ENCODE results near the gene ANGPTL7.
"Not testable (repeated sequence)": the region's sequence is repeated elsewhere in the genome, so short reads cannot be mapped to it uniquely, and the experiment has no call there.

ANGPTL7 gene

GRCh38 chr1:11170102-11170501, 19.1 kb upstream of the ANGPTL7 start:
- DNase-seq, result no peak

GRCh38 chr1:11174261-11174942, 14.8 kb upstream of the ANGPTL7 start:
- no peak for DNase-seq

DNA sequence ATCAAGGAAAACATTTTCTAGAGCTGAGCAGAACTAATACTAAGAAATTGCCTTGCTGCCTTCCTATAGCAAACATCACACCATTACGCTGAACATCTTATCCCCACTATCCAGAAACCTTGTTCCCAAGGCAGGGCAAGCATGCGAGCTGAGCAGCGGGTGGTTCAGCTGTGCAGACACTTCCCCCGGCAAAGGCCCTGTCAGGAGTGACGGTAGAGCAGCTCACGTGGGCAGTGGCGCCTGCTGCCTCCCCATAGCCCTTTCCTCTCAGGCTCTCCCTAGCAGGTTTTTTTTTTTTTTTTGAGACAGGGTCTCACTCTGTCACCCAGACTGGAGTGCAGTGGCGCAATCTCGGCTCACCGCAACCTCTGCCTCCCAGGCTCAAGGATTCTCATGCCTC, 13.7 kb upstream of the ANGPTL7 start:
- no peak for DNase-seq

DNA sequence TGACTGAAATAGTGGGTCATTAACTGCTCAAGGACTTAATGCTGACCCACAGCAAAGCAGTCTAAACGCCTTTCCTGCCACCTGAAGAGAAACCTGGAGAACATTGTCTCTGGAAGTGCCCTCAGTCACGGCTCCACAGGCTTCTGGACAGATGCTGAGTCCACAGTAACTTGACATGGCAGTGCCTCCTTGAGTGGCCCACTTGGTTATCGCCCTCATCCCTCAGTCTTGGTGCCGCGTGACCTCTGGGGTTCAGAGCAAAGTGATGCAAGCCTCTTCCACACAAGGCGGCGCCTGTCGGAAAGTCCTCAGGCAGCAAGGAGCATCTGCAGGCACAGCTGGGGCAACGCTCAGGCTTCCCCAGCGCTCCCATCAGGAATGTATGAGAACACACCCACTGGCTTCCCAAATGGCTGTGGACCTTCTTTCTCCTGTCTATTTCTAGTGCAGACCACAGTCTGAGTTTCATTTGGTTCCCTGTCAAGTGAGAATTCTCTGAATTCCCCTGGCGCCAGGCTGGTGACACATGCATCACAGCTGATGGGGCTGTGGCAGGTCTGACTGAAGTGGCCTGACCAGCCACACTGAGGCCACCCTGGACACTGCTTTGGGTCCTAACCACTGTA, 13.0 kb upstream of the ANGPTL7 start:
- no peak for DNase-seq

- no peak for DNase-seq
Observed at GRCh38 chr1:11178021-11179015, 10.8 kb upstream of the ANGPTL7 start.

- DNase-seq, result no peak
Observed at GRCh38 chr1:11179125-11179524, 10.0 kb upstream of the ANGPTL7 start.

DNA sequence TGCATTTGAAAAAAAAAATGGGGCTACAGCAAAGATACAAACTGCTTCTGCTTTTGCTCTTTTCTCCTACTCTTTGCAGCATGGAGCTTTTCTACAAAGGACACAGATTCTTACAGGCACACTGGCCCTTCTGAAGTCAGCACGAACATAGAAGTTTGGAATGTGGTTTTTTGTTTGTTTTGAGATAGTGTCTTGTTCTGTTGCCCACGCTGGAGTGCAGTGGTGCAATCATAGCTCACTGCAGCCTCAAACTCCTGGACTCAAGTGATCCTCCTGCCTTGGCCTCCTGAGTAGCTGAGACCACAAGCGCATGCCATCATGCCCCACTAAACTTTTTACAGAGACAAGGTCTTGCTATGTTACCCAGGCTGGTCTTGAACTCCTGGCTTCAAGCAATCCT, 9.4 kb upstream of the ANGPTL7 start:
- DNase-seq, result not testable (repeated sequence)

GRCh38 chr1:11180342-11180744, 8.8 kb upstream of the ANGPTL7 start:
- DNase-seq, result no peak

GRCh38 chr1:11182884-11183283, 6.3 kb upstream of the ANGPTL7 start:
- no peak for DNase-seq

GRCh38 chr1:11184973-11185372, 4.2 kb upstream of the ANGPTL7 start:
- DNase-seq, result no peak

GRCh38 chr1:11187000-11187399, 2.2 kb upstream of the ANGPTL7 start:
- no peak for DNase-seq

- DNase-seq, result no peak
Observed at GRCh38 chr1:11187494-11187893, 1.7 kb upstream of the ANGPTL7 start.

- DNase-seq, result no peak
Observed at GRCh38 chr1:11187931-11188330, 1.2 kb upstream of the ANGPTL7 start.

DNA sequence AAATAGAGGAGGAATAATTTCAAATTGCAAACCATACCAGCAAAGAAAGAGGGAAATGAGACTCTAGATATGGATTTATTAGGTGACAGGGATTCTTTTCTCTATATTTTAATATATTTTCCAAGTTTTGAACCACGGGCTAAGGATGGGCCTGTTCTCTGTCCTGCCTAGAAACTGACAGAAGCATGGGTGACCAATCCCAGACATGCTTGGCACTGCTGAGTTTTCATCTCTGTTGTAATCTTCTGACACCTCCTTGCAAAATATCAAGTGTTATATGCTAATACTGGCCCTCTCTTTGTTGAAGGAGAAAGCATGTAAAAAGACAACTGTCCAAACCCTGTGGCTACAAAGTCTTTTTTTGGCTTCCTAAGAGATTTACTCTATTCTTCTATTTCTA, 774 bp upstream of the ANGPTL7 start:
- no peak for DNase-seq

GRCh38 chr1:11193376-11193775, 4.2 kb downstream of the ANGPTL7 start:
- no peak for DNase-seq

DNA sequence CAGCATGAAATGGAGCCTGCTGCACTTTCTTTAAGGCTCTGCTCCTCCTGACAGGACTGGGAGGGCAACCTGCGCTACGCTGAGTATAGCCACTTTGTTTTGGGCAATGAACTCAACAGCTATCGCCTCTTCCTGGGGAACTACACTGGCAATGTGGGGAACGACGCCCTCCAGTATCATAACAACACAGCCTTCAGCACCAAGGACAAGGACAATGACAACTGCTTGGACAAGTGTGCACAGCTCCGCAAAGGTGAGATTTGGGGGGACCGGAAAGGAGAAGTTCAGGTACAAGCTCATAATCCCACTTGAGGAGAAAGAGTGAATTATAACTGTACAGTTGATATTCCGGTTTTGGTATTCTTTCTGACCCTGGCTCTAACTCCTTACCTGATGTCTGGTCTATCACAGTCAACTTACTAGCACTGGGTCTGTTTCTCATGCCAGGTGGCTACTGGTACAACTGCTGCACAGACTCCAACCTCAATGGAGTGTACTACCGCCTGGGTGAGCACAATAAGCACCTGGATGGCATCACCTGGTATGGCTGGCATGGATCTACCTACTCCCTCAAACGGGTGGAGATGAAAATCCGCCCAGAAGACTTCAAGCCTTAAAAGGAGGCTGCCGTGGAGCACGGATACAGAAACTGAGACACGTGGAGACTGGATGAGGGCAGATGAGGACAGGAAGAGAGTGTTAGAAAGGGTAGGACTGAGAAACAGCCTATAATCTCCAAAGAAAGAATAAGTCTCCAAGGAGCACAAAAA, 5.4 kb downstream of the ANGPTL7 start:
- DNase-seq, result no peak

DNA sequence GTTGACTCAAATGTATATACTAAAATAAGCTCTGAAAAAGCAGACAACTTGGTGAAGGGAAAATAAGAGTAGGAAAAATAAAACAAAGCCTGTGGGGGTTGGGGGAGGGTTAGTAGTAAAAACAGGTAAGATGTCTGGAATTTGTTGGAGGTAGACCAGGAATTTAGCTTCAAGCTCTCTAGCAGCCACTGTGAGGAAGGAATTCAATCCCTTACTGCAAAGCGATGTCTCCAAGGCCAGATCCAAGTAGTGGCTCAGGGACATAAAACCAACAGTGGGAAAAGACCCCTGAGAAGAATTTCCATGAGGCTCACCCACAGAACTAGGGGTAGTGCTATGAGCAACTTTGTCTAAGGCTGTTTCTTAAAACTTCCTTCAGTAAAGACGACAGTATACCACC, 7.8 kb downstream of the ANGPTL7 start:
- no peak for DNase-seq

DNA sequence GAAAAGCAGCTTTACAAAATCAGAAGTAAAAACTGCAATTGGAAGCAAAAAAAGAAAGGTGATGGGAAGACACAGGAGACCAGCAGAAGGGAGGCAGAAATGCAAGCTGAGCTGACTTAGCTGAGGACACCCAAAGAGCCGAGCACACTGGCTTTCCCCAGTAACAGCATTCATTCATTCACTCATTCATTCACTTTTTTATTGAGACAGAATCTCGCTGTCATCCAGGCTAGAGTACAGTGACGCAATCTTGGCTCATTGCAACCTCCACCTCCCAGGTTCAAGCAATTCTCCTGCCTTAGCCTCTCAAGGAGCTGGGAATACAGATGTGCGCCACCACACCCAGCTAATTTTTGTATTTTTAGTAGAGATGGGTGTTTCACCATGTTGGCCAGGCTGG, 8.2 kb downstream of the ANGPTL7 start:
- no peak for DNase-seq

DNA sequence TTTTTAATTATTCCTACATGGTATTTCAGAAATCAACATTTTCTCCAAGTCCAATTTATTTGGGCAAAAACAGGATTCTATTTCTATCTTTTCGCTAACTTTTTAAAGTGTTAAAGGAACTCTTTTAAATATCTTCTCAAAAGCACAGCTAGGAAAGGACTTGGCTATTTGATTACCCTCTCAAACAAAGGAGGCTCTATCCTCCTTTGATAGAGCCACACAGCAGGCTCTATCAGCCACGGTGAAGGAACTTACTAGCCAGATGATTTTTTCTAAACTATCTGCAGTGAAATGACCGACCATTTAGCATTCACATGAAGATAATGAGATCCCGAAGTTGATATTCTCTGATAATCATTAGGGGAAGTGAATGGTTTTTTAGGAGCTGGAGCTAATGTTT, 9.1 kb downstream of the ANGPTL7 start:
- DNase-seq, result no peak

DNA sequence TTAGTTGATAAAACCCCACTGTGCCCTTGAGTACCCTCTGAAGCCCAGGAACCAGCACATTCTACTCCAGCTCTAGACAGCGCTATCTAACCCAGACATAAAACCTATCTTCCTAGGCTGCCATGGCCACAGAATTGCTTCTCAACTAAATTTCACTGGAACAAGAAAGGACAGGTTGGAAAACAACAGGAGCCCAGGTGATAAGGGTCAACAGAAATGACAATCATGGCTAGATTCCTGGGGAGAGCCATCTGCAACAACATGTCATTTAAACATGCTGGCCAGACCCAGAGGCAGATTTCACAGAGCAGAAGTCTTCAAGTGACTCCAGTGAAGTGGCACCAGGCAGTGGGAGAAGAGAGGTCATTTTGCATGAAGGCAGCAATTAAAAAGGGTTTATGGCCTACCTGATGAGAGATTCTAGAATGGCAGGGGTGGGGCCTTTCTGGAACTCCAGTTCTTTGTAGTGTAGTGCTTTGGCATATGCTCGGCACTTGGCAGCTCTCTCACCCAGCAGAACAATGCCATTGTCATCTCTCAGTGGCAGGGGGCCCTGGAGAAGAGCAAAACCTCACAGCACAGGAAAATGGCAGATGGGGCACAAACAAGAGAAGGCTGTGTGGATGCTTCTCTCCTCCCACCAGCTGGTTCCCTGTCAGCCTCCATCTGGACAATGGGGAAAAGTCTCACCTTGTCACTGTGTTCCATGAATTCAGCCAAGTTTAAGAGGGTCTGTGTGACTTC, 9.9 kb downstream of the ANGPTL7 start:
- DNase-seq, result no peak

DNA sequence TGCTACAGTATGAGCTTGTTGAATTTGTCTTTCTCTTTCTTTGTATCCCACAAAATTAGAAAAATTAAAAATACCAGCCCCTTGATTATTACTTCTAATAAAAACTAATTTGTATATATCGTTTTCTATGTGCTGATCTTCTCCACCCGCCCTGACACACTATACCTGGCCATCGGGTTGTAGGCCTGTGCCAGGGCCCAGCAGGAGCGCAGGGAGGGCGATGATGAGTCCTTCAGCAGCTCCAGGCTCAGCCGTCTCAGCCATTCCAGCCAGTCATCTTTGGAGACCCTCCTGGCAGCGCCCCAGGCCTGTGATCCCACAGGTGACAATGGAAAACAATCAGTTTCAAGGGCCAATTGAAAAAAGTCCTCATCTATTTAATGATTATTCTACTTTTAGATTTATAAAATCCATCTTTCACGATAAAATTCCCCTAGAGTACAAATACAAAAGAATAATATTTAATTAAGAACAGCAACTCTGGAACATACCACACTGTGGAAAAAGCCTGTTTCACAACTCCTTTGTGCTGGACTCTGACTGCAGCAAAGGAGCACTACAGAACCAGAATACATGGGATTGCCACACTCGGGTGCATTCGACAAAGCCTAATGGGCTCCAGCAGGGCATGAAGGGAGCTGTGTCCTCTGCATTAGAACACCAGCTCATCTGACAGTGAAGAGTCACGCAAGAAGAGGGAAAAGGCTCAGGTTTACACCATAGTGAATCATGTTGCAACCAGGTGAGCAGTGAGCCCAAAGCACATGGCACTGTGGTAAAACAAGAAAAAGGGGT, 15.4 kb downstream of the ANGPTL7 start:
- DNase-seq, result no peak
